Liver (tissue), 3 donors: ENCODE data around the gene FIBP.

Experiments
- CTCF ChIP-seq: fragments of 150-350 bp; IDR thresholded peaks from 2 replicates; pipeline ENCODE4 v1.5.1; 2017; ENCODE audit warnings: improper control_type of control experiment, low read depth, low read length; ENCODE audit not compliant: missing input control
- EGR1 ChIP-seq, 2 donors: IDR thresholded peaks; 2 replicates each; pipeline ENCODE4 v1.6.1; 2016 to 2018; ENCODE audit warnings: antibody characterized with exemption in 2 of 2, low read depth in 2 of 2
- FOXA1 ChIP-seq: IDR thresholded peaks from 2 replicates; pipeline ENCODE4 v1.6.1; 2016; ENCODE audit warnings: antibody characterized with exemption
- GABPA ChIP-seq, 2 donors: IDR thresholded peaks in 1 of 2; conservative IDR thresholded peaks in 1 of 2; 2 replicates each; pipeline ENCODE4 v1.6.1; 2016; ENCODE audit warnings: antibody characterized with exemption in 2 of 2, mild to moderate bottlenecking in 1 of 2, moderate library complexity in 1 of 2
- MAX ChIP-seq: IDR thresholded peaks from 2 replicates; pipeline ENCODE4 v1.6.1; 2016; ENCODE audit warnings: antibody characterized with exemption
- RXRA ChIP-seq, 2 donors: IDR thresholded peaks; 2 replicates each; pipeline ENCODE4 v1.6.1; 2017 to 2018; ENCODE audit warnings: antibody characterized with exemption in 2 of 2, mild to moderate bottlenecking in 1 of 2
- SP1 ChIP-seq: IDR thresholded peaks from 2 replicates; pipeline ENCODE4 v1.6.1; 2018; ENCODE audit warnings: antibody characterized with exemption, mild to moderate bottlenecking
- TAF1 ChIP-seq: conservative IDR thresholded peaks from 2 replicates; pipeline ENCODE4 v1.6.1; 2016; ENCODE audit warnings: antibody characterized with exemption, mild to moderate bottlenecking
- donor health status: healthy.
- donor health status: healthy.

GRCh38 chr11:65844231-65844872 lies 43.9 kb downstream of the FIBP start:
- no peak for TF ChIP-seq TAF1
- TF ChIP-seq CTCF = no peak
- no peak for TF ChIP-seq FOXA1
- TF ChIP-seq MAX = no peak
- TF ChIP-seq EGR1 (IDR thresholded peaks at IDR 0.05; ENCODE audit: low read depth in 2 of 2) = no peak
- no peak for TF ChIP-seq RXRA (IDR thresholded peaks at IDR 0.05)
- TF ChIP-seq GABPA (IDR thresholded peaks at IDR 0.05 in 1 of 2, conservative IDR thresholded peaks at IDR 0.05 in 1 of 2) = no peak
- no peak for TF ChIP-seq SP1
